ENCODE results near the gene SLC5A10.

Gene SLC5A10

GRCh38 chr17:19004421-19005136 lies 52.6 kb downstream of the SLC5A10 start, which contains the start of gene FAM83G:
Gene FAM83G (minus strand): TSS chr17:19004764. CDS start chr17:19004041, 723 bp downstream.
- DNase-seq, result peak; percentile 77

- no peak for DNase-seq
These were observed 53.3 kb downstream of the SLC5A10 start for GRCh38 chr17:19005137-19005773.

DNA sequence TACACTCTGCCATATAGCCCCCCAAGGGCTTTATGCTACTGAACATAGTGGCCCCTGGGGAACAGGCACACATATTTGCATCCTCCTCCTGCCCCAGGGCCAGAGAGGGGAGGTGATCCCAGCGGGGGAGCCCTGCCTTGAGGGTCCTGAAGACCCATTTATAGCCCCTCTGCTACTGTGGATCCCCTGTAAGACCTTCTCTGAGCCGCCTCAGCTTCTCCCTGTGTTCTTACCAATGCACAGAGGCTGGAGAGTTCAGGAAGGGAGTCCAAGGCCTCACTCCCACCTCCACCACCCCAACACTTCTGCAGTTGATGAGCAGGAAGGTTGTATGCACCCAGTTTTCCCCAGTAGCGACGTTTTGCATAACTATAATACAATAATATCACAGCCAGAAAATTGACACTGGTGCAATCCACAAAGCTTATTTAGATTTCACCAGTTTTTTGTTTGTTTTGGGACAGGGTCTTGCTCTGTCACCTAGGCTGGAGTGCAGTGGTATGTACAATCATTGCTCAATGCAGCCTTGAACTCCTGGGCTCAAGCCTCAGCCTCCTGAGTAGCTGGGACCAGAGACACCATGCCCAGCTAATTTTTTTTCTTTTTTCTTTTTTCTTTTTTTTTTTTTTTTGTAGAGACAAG lies 53.9 kb downstream of the SLC5A10 start:
- no peak for DNase-seq

DNA sequence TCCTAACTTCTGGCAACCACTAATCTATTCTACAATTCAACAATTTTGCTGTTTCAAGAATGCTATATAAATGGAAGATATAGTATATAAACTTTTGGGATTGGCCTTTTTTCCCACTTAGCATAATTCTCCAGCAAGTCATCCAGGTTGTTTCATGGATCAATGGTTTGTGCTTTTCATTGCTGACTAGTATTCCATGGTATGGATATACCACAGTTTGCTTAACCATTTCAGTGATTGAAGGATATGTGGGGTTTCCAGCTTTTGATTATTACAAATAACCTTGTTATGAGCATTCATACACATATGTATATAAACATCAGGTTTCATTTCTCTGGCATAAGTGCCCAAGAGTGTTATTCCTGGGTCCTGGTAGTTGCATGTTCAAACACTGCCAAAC lies 54.7 kb downstream of the SLC5A10 start:
- no peak for DNase-seq

- DNase-seq, result no peak
These were observed 58.0 kb downstream of the SLC5A10 start for GRCh38 chr17:19009970-19010369.

- peak; percentile 16 for DNase-seq
These were observed 59.0 kb downstream of the SLC5A10 start for GRCh38 chr17:19010729-19011505.

- no peak for DNase-seq
These were observed 59.6 kb downstream of the SLC5A10 start for GRCh38 chr17:19011581-19011980.

DNA sequence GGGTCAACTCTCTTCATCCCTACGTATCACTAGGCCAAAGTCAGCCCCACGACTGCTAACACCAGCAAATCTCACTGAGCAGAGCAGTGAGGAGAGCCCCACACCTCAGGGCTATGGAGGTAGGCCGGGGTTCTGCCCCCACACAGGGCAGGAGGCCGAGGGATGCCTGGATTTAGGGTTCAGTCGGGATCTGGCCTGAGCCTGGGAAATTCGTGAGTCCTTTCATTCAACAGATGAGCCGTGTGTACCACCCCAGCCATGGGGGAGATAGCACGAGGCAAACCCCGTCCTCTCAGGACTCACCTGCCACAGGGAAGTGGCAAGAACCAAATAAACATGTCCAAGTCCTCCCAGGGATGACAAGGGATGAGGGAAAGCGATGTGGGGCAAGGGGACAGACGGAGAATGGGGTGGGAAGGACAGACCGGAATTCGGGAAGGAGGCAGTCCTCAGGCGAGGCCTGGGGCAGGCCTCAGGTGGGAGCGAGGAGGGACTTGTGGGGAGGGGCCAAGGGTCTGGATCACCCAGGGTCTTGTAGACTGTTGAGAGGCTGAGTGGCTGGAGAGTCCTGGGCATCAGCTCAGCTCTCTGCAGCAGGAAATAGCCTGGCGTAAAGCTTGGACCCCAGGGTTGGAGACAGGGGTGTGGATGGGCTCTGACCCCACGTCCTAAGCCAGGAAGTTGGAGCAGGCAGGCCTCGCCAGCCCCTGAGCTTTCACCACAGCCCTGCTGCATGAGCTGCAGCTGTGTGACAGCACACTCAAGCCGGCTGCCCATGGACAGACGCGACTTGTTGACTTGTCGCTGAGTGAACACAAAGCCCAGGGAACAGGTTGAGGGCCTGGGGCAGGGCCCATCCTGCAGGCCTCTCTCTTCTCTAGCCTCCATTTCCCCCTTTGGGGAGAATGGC lies 60.5 kb downstream of the SLC5A10 start:
- DNase-seq, result no peak

- DNase-seq, result no peak
These were observed 61.3 kb downstream of the SLC5A10 start for GRCh38 chr17:19013226-19013625.

- no peak for DNase-seq
These were observed 62.1 kb downstream of the SLC5A10 start for GRCh38 chr17:19013806-19014627.

GRCh38 chr17:19014628-19015215 lies 62.8 kb downstream of the SLC5A10 start:
- no peak for DNase-seq

- DNase-seq, result no peak
These were observed 63.5 kb downstream of the SLC5A10 start for GRCh38 chr17:19015428-19015827.

GRCh38 chr17:19016297-19016696 lies 64.3 kb downstream of the SLC5A10 start:
- DNase-seq, result no peak

GRCh38 chr17:19016881-19017280 lies 64.9 kb downstream of the SLC5A10 start:
- no peak for DNase-seq

- no peak for DNase-seq
These were observed 65.4 kb downstream of the SLC5A10 start for GRCh38 chr17:19017401-19017800.

GRCh38 chr17:19017804-19018599 lies 66.0 kb downstream of the SLC5A10 start:
- no peak for DNase-seq

- DNase-seq, result no peak
These were observed 66.6 kb downstream of the SLC5A10 start for GRCh38 chr17:19018600-19018950.

DNA sequence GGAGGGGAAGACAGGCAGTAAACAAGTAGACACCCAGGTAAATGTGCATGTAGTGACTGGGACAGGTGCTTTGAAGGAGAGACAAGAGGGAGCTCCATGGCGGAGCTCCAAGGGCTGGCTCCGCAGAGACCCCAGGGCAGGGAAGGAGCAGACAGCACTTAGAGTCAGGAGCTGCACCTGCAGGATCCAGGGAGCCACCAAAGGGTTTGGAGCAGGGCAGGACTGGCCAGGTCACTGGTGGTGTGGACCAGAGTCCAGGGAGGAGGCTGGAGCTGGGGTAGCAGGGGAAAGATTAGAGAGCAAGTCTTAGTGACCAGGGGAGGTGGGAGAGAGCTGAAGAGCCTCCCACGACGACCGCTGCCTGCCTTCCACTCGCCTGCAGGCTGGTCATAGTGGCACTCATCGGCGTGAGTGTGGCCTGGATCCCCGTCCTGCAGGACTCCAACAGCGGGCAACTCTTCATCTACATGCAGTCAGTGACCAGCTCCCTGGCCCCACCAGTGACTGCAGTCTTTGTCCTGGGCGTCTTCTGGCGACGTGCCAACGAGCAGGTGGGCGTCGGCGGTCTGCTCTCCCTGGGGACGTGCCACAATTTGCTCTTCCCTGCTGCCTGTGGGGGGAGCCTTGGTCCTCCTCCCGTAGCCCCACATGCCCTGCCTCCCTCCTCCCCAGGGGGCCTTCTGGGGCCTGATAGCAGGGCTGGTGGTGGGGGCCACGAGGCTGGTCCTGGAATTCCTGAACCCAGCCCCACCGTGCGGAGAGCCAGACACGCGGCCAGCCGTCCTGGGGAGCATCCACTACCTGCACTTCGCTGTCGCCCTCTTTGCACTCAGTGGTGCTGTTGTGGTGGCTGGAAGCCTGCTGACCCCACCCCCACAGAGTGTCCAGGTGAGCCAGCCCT lies 67.3 kb downstream of the SLC5A10 start:
- DNase-seq, result no peak

DNA sequence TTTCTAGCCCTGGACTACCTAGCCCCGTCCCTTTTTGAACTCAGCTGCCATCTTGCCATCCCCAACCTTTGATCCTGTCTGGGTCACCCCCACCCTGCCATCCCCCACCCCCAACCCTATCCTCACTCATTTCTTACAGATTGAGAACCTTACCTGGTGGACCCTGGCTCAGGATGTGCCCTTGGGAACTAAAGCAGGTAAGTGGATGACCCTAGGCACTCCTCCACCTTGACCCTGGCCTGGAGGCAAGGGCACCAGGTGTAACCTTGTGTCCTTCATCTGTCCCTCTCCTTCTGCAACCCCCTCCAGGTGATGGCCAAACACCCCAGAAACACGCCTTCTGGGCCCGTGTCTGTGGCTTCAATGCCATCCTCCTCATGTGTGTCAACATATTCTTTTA lies 68.1 kb downstream of the SLC5A10 start:
- no peak for DNase-seq

Data from fibroblast of skin of right biceps (primary cell).